Fibroblast of lung (primary cell): ENCODE measurements around the gene LITAF. TPM values are rescaled to one million over a fixed set of nuclear protein-coding genes. Genes with fewer than 3 reads are reported as not detected.

Source experiments
- DNase-seq, 2 donors: peaks; one replicate each; pipeline versions ENCODE4 v3.0.0 to v3.0.0-alpha.2; 2010; ENCODE audit warnings: low read depth in 2 of 2
- H2AFZ ChIP-seq: 2 replicates; pipeline ENCODE4 v1.5.1; 2012; ENCODE audit warnings: low read length, control low read depth, inconsistent platforms
- H3K27ac ChIP-seq: 2 replicates; pipeline ENCODE4 v1.5.1; 2011; ENCODE audit warnings: low read length, control low read depth; ENCODE audit not compliant: insufficient read depth
- H3K27me3 ChIP-seq: 2 replicates; pipeline ENCODE4 v1.5.1; 2011; ENCODE audit warnings: mild to moderate bottlenecking, low read length; ENCODE audit not compliant: control insufficient read depth, insufficient read depth
- H3K36me3 ChIP-seq: 2 replicates; pipeline ENCODE4 v1.5.1; 2011; ENCODE audit warnings: low read length; ENCODE audit not compliant: control insufficient read depth, insufficient read depth
- H3K4me1 ChIP-seq: 2 replicates; pipeline ENCODE4 v1.5.1; 2011; ENCODE audit warnings: low read length; ENCODE audit not compliant: control insufficient read depth, insufficient read depth; ENCODE audit errors: extremely low read depth
- H3K4me2 ChIP-seq: 2 replicates; pipeline ENCODE4 v1.5.1; 2011; ENCODE audit warnings: low read length, control low read depth; ENCODE audit not compliant: insufficient read depth; ENCODE audit errors: extremely low read depth
- H3K4me3 ChIP-seq, 4 experiments: fragments of 200-600 bp in 1 of 4; sonication (generic) in 1 of 4; replicated peaks in 1 of 4; 2 replicates each; pipeline ENCODE4 v1.5.1; 2011 to 2016; ENCODE audit warnings: low read length in 4 of 4, low read depth in 3 of 4, mild to moderate bottlenecking in 3 of 4, control low read depth in 2 of 4, inconsistent platforms in 1 of 4, mixed read lengths in 1 of 4; ENCODE audit not compliant: insufficient read depth in 1 of 4; ENCODE audit errors: control extremely low read depth in 1 of 4
- H3K79me2 ChIP-seq: 2 replicates; pipeline ENCODE4 v1.5.1; 2012; ENCODE audit warnings: mild to moderate bottlenecking, low read length, inconsistent platforms; ENCODE audit not compliant: control insufficient read depth, insufficient read depth
- H3K9ac ChIP-seq: 2 replicates; pipeline ENCODE4 v1.5.1; 2011; ENCODE audit warnings: mild to moderate bottlenecking, low read length, control low read depth; ENCODE audit not compliant: insufficient read depth
- H3K9me3 ChIP-seq: 2 replicates; pipeline ENCODE4 v1.5.1; 2012; ENCODE audit warnings: low read depth, low read length; ENCODE audit not compliant: control insufficient read depth, insufficient read depth
- H4K20me1 ChIP-seq: 2 replicates; pipeline ENCODE4 v1.5.1; 2011; ENCODE audit warnings: low read length; ENCODE audit not compliant: control insufficient read depth, insufficient read depth; ENCODE audit errors: extremely low read depth
- EZH2 ChIP-seq: IDR thresholded peaks from 2 replicates; pipeline ENCODE4 v1.5.1; 2012; ENCODE audit warnings: low read length, control low read depth, mild to moderate bottlenecking; ENCODE audit errors: missing control alignments
- polyA plus RNA-seq, 2 donors: library from polyadenylated mRNA; depleted of rRNA in 1 of 2; stranded (reverse) in 1 of 2; unstranded in 1 of 2; fragments of >200 nt; gene quantifications; 2 replicates each; pipeline ENCODE4 v1.2.1, GENCODE V29; 2011 to 2012; ENCODE audit warnings: missing spikeins in 1 of 2
- total RNA-seq: library from RNA; depleted of rRNA; stranded (reverse); fragments of >200 nt; gene quantifications from 2 replicates; pipeline ENCODE4 v1.2.1, GENCODE V29; 2014
- TF ChIP-seq, protein P1 (sequence below), 2 donors: IDR thresholded peaks in 1 of 2; conservative IDR thresholded peaks in 1 of 2; 1 replicate in 1 of 2; 2 replicates in 1 of 2; pipeline ENCODE4 v1.5.1; 2011 to 2012; ENCODE audit warnings: low read length in 2 of 2, control low read depth in 1 of 2, inconsistent platforms in 1 of 2, low read depth in 1 of 2, mild to moderate bottlenecking in 1 of 2

Gene LITAF
- total and polyA plus RNA-seq, 2 donors (not counting 1 experiment from before 2014, with no cell fraction given): 79.6 to 162 TPM

- no peak overlapping the region for H3K4me3 ChIP-seq
- H3K36me3 ChIP-seq: no peaks in the 10 kb centered on the region
- no peaks in the 10 kb centered on the region for H3K9me3 ChIP-seq
- H3K27me3 ChIP-seq: peaks cover 10% of the 10 kb centered on the region
- no peak overlapping the region for H3K27ac ChIP-seq
- no peaks in the 10 kb centered on the region for H3K79me2 ChIP-seq
- H2AFZ ChIP-seq: no peak overlapping the region
- H3K4me1 ChIP-seq: no peaks in the 10 kb centered on the region
- H3K4me2 ChIP-seq: no peak overlapping the region
- H4K20me1 ChIP-seq: no peaks in the 10 kb centered on the region
- no peak overlapping the region for H3K9ac ChIP-seq
- TF ChIP-seq EZH2: no peak
- DNase-seq: no peak
These were observed 66.3 kb downstream of the LITAF start for GRCh38 chr16:11520442-11520841.

DNA sequence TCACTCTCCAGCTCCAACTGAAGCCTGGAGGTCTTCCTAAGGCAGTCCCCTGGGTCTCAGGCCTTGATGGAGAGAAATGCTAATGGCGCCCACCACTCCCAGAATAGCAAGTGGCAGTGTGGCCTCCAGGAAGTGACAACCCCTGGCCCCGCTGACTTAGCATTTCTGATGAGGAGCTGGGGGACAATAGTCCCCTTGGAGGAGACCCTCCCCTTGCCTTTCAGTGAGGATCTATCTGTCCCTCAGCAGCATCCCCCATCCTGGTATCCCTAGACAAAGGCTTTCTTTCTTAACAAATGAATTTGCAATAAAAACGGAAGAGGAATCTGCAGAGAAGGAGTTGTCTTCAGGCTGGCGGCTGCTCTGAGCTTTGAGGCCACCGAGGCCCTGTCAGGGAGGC lies 68.8 kb downstream of the LITAF start:
- Histone ChIP-seq H3K36me3 (no peaks in the 10 kb centered on the region), H3K4me1 (no peaks in the 10 kb centered on the region), H3K4me3 (no peak overlapping the region), H3K27me3 (peaks cover 12% of the 10 kb centered on the region), H3K9me3 (no peaks in the 10 kb centered on the region), H3K27ac (no peak overlapping the region), H4K20me1 (no peaks in the 10 kb centered on the region), H3K4me2 (no peak overlapping the region), H3K79me2 (no peaks in the 10 kb centered on the region), H3K9ac (no peak overlapping the region), H2AFZ (no peak overlapping the region)
- TF ChIP-seq EZH2: no peak
- TF ChIP-seq, protein P1, sequence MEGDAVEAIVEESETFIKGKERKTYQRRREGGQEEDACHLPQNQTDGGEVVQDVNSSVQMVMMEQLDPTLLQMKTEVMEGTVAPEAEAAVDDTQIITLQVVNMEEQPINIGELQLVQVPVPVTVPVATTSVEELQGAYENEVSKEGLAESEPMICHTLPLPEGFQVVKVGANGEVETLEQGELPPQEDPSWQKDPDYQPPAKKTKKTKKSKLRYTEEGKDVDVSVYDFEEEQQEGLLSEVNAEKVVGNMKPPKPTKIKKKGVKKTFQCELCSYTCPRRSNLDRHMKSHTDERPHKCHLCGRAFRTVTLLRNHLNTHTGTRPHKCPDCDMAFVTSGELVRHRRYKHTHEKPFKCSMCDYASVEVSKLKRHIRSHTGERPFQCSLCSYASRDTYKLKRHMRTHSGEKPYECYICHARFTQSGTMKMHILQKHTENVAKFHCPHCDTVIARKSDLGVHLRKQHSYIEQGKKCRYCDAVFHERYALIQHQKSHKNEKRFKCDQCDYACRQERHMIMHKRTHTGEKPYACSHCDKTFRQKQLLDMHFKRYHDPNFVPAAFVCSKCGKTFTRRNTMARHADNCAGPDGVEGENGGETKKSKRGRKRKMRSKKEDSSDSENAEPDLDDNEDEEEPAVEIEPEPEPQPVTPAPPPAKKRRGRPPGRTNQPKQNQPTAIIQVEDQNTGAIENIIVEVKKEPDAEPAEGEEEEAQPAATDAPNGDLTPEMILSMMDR (conservative IDR thresholded peaks at IDR 0.05 in 1 of 2, IDR thresholded peaks at IDR 0.05 in 1 of 2; ENCODE audit: low read depth in 1 of 2, low read length in 2 of 2): no peak
- DNase-seq: no peak

- TF ChIP-seq EZH2: no peak
- TF ChIP-seq, protein P1 (conservative IDR thresholded peaks at IDR 0.05 in 1 of 2, IDR thresholded peaks at IDR 0.05 in 1 of 2; ENCODE audit: low read depth in 1 of 2, low read length in 2 of 2): no peak
- Histone ChIP-seq H3K79me2 (no peaks in the 10 kb centered on the region), H3K27me3 (peaks cover 6% of the 10 kb centered on the region), H3K9ac (no peak overlapping the region), H4K20me1 (no peaks in the 10 kb centered on the region), H3K4me3 (no peak overlapping the region), H3K4me2 (no peak overlapping the region), H3K36me3 (no peaks in the 10 kb centered on the region), H2AFZ (no peak overlapping the region), H3K9me3 (no peaks in the 10 kb centered on the region), H3K4me1 (no peaks in the 10 kb centered on the region), H3K27ac (no peak overlapping the region)
- DNase-seq: no peak
These were observed 70.9 kb downstream of the LITAF start for GRCh38 chr16:11515540-11516430.
